ENCODE measurements around the gene ZNF587.

GRCh38 chr19:57888107-57888559, 38.5 kb downstream of the ZNF587 start:
- TF ChIP-seq CTCF (IDR thresholded peaks at IDR 0.05) (no peak), POLR2A (IDR thresholded peaks at IDR 0.05) (no peak)

All from adrenal gland (tissue), 5 donors.